ENCODE data around the gene TCHP.

TCHP gene

DNA sequence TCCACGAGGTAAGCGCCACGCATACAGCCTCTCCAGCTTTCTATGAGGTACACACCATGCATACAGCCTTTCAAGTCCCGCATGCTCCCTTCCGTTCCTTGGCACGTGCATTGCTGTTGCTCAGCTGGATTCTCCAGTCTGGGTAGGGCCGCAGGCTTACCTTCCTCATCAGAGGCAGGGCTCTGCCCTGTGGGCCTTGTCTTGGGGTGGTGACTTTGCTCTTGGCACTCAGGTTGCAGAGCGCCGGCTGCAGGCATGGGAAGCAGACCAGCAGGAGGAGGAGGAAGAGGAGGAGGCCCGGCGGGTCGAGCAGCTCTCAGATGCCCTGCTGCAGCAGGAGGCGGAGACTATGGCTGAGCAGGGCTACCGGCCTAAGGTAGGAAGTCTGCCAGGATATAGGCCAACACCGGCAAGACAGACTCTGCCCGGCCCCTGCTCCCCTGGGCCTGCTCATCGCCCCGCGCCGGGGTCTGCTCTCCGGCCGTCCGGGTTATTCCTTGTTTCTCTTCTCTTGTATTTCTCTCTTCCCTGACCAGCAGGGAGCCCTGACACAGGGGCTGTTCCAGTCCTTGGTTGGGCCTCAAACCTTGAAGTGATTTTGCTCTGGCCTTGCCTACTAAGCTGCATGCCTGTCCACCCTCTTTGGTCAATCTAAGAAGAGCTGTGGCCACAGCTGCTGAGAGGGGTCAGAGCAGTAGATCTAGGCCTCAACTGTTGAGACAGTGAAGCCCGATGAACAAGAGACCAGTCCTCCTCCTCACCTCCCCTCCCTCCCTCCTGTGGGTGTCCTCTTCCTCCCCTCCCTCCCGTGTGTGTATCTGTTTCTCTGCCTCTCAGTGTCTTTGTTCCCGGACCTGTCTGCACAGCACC, 15.3 kb downstream of the TCHP start:
- no peak for TF ChIP-seq GATA3 (IDR thresholded peaks at IDR 0.05; ENCODE audit: low read depth, low read length)
- TF ChIP-seq GATA2 (IDR thresholded peaks at IDR 0.05; ENCODE audit: low read depth, low read length) = no peak

DNA sequence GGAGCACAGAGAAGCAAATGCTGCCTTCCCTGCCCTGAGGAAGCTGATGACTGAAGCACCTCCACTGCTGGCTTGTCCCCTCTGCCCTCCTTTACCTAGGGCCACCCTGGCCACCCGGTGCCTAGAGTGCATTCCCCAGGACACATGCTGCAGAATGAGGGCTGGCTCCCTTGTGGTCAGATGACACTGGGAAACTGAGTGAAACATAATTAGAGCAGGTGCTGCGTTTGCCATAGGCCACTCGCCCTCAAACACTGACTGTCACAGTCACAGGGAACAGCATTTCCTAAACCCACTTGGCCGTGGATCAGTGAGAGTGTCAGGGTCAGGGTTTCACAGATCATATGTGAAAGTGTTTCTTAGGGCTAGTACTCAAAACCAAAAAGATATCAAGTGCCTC, 16.0 kb downstream of the TCHP start:
- TF ChIP-seq GATA3 (IDR thresholded peaks at IDR 0.05; ENCODE audit: low read depth, low read length) (no peak), GATA2 (IDR thresholded peaks at IDR 0.05; ENCODE audit: low read depth, low read length) (no peak)

DNA sequence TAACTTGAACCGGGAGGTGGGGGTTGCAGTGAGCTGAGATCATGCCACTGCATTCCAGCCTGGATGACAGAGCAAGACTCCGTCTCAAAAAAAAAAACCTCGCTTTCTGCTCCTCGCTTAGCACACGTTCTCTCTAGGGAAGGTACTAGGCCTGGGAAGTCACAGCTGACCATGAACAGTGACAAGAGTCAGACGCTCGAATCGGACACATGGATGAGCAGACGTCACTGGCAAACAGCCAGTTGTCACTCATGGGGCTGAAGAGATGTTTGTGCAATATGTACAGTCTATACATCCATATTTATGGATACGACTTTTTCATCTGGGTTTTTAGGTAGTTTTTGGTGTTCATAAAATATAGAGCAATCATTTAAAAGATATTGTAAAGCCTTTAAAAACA, 19.4 kb downstream of the TCHP start:
- TF ChIP-seq GATA2 (IDR thresholded peaks at IDR 0.05; ENCODE audit: low read depth, low read length) (no peak), GATA3 (IDR thresholded peaks at IDR 0.05; ENCODE audit: low read depth, low read length) (no peak)

DNA sequence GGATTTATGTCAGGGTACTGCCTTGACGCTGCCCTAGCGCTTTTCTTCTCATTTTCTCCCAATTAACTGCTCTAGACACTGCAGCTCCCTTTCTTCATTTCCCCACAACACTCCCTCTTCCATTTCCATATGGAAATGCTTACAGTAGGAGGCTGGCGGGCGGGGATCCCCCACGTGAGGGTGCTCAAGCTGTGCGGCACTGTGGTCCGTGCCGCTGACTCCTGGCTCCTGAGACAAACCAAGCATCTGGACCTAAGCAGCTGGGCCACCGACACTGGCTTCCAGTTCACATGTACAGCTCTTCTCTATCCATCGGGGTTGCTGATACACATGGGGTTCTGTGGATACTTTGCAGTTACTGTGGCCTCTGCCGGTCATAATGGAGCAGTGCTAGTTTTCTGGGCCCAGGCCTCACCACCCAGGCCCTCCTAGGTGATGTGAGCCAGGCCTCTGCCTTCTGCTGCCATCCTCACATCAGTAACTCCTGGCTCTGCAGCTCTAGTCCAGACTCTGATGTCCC, 20.2 kb downstream of the TCHP start:
- no peak for TF ChIP-seq GATA3 (IDR thresholded peaks at IDR 0.05; ENCODE audit: low read depth, low read length)
- TF ChIP-seq GATA2 (IDR thresholded peaks at IDR 0.05; ENCODE audit: low read depth, low read length) = no peak

GRCh38 chr12:109921982-109922381, 21.9 kb downstream of the TCHP start:
- TF ChIP-seq GATA3 (IDR thresholded peaks at IDR 0.05; ENCODE audit: low read depth, low read length) (no peak), GATA2 (IDR thresholded peaks at IDR 0.05; ENCODE audit: low read depth, low read length) (no peak)

- TF ChIP-seq GATA2 (IDR thresholded peaks at IDR 0.05; ENCODE audit: low read depth, low read length) (no peak), GATA3 (IDR thresholded peaks at IDR 0.05; ENCODE audit: low read depth, low read length) (no peak)
Measured at GRCh38 chr12:109923038-109923437, 23.0 kb downstream of the TCHP start.

DNA sequence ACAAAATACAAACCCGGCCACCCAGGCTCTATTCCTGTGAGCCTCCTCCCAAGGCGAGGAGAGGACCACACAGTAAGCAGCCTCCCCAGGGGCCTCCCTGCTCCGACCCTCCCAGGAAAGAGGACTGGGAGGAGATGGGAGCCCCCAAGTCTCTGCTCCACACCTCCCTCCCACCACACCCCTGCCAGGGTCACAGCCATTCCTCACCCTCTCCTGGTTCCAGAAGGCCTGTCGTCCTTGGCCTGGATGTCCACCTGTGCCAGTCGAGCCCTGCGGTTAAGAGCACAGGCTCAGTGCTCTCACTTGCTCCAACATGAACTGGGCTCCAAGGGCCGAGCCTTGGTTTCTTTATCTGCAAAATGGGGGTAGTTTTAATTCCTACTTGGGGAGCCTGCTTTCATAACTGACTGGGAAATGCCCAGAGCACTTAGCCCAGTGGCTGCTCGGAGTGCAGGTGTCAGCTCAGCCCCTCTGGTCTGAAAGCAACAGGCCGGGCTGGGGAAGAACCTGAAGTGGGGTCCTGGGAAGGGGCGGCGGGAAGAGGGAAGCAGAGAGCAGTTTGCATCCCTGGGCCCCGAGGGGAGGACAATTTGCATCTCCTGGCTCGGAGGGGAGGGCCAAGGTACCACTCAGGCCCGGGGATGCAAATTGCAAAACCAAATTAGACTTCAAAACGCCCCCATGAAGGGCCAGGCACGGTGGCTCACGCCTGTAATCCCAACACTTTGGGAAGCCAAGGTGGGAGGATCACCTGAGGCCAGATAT, 23.6 kb downstream of the TCHP start:
- no peak for TF ChIP-seq GATA2 (IDR thresholded peaks at IDR 0.05; ENCODE audit: low read depth, low read length)
- no peak for TF ChIP-seq GATA3 (IDR thresholded peaks at IDR 0.05; ENCODE audit: low read depth, low read length)

DNA sequence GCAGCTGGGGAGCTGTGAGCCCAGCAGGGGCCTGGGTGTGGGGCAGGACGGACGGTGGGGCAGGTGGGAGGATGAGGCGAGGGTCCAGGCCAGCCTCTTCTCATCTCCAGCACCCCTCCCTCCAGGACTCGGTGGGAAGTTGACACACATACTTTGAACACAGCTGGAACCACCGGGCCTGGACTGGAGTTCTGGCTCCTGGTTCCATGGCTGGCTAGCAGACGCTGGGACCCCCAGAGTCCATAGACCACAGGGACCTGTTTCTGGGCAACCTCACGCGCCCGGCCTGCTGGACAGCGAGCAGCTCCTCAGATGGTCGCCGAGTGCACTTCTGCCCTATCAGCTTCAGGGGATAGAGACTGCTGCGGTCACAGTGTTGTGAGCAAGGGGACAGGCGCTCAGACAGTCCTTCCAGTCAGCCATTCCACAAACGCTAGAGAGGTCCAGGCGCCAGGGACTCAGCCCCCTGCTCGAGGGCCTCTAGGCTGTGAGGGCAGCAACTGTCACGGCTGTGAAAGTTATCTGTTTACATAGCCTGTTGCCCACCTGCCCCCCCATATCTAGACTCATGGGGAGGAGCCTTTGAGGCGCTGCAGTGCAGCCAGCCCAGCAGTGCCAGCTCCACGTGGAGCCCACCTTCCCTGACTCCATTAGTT, 25.2 kb downstream of the TCHP start:
- no peak for TF ChIP-seq GATA3 (IDR thresholded peaks at IDR 0.05; ENCODE audit: low read depth, low read length)
- TF ChIP-seq GATA2 (IDR thresholded peaks at IDR 0.05; ENCODE audit: low read depth, low read length) = no peak

DNA sequence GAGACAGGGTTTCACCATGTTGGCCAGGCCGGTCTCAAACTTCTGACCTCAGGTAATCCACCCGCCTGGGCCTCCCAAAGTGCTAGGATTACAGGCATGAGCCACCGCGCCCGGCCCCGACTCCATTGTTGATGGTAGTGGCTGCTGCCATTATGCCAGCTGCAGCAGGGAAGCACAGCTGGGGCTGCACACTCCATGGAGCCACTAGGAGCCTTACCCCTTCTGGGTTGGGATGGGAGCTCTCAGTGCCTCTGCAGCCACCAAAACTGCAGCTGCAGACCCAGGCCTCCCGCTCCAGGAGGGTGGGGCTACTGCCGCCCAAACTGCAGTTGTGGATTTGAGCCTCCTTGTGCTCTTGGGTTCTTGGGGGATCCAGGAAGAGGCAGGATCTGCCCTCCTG, 25.9 kb downstream of the TCHP start:
- TF ChIP-seq GATA3 (IDR thresholded peaks at IDR 0.05; ENCODE audit: low read depth, low read length) (no peak), GATA2 (IDR thresholded peaks at IDR 0.05; ENCODE audit: low read depth, low read length) (no peak)

GRCh38 chr12:109926488-109927210, 26.6 kb downstream of the TCHP start:
- TF ChIP-seq GATA3 (IDR thresholded peaks at IDR 0.05; ENCODE audit: low read depth, low read length) (no peak), GATA2 (IDR thresholded peaks at IDR 0.05; ENCODE audit: low read depth, low read length) (no peak)

GRCh38 chr12:109927622-109928021, 27.5 kb downstream of the TCHP start:
- no peak for TF ChIP-seq GATA2 (IDR thresholded peaks at IDR 0.05; ENCODE audit: low read depth, low read length)
- TF ChIP-seq GATA3 (IDR thresholded peaks at IDR 0.05; ENCODE audit: low read depth, low read length) = no peak

- TF ChIP-seq GATA3 (IDR thresholded peaks at IDR 0.05; ENCODE audit: low read depth, low read length) = no peak
- TF ChIP-seq GATA2 (IDR thresholded peaks at IDR 0.05; ENCODE audit: low read depth, low read length) = no peak
Measured at GRCh38 chr12:109928058-109928656, 28.1 kb downstream of the TCHP start.

Measured in SH-SY5Y (cell line).